HCT116 (cell line): Measurements from ENCODE around the gene RELB. TPM values are rescaled to one million over a fixed set of nuclear protein-coding genes. Genes with fewer than 3 reads are reported as not detected.

ENCODE experiments used
- ATAC-seq: fragments of 200-7000 bp; cut with Tn5 transposase; 2 replicates; pipeline ENCODE4 v1.9.1; 2020; ENCODE audit warnings: mild to moderate bottlenecking, moderate library complexity
- BruUV-seq: library from RNA; stranded (reverse); fragments of 400-500 nt; replicated peaks from 2 replicates; lab custom pipeline; 2021; lab: Mats Ljungman, UMichigan
- CTCF ChIA-PET: fragments of 300-600 bp; sonication (Branson Sonifier 250); formaldehyde crosslinking; loops from one replicate; lab custom pipeline; 2021; ENCODE audit warnings: antibody characterized with exemption; lab: Charles Lee
- POLR2A ChIA-PET: fragments of 300-600, 350-600 bp; sonication (Branson Sonifier 250); formaldehyde crosslinking; loops from one replicate; lab custom pipeline; 2021; ENCODE audit warnings: antibody characterized with exemption; lab: Charles Lee
- RAD21 ChIA-PET, 2 experiments: fragments of 300-600 bp; sonication (Branson Sonifier 250); formaldehyde crosslinking; loops; one replicate each; lab custom pipeline; 2023; ENCODE audit warnings: low total read pairs in 2 of 2; ENCODE audit not compliant: uncharacterized antibody in 2 of 2, unreplicated experiment in 2 of 2, low non-redundant PET in 1 of 2; lab: Charles Lee
- DNase-seq: peaks from one replicate; pipeline ENCODE4 v3.0.0-alpha.2; 2010; ENCODE audit warnings: low read depth, low spot score
- H2AFZ ChIP-seq: fragments of 200-600 bp; shearing (Covaris generic), sonication (generic); 2 replicates; pipeline ENCODE4 v1.6.1; 2017; ENCODE audit warnings: low read depth, mixed run types, mixed read lengths, antibody characterized with exemption, low read length; ENCODE audit not compliant: poor library complexity, severe bottlenecking
- H3K27ac ChIP-seq: 2 replicates; pipeline ENCODE4 v1.5.1; 2012; ENCODE audit warnings: low read depth, low read length
- H3K27me3 ChIP-seq: fragments of 200-600 bp; sonication (generic); 2 replicates; pipeline ENCODE4 v1.6.1; 2016; ENCODE audit warnings: mixed run types, low read length, mixed read lengths; ENCODE audit not compliant: insufficient read depth
- H3K36me3 ChIP-seq, 2 experiments: fragments of 200-500 bp in 1 of 2; fragments of 200-600 bp in 1 of 2; sonication (Bioruptor generic) in 1 of 2; sonication (generic) in 1 of 2; 2 replicates each; pipeline versions ENCODE4 v1.5.1 to v1.6.1; 2014 to 2016; ENCODE audit warnings: low read length in 2 of 2, inconsistent platforms in 1 of 2, mixed read lengths in 1 of 2, mixed run types in 1 of 2; ENCODE audit not compliant: insufficient read depth in 2 of 2, control insufficient read depth in 1 of 2
- H3K4me1 ChIP-seq, 2 experiments: fragments of 200-600 bp in 1 of 2; sonication (generic) in 1 of 2; 2 replicates each; pipeline versions ENCODE4 v1.5.1 to v1.6.1; 2012 to 2017; ENCODE audit warnings: low read length in 2 of 2, inconsistent platforms in 1 of 2, mild to moderate bottlenecking in 1 of 2, mixed read lengths in 1 of 2, mixed run types in 1 of 2, moderate library complexity in 1 of 2; ENCODE audit not compliant: insufficient read depth in 2 of 2, control insufficient read depth in 1 of 2
- H3K4me2 ChIP-seq: fragments of 200-600 bp; sonication (generic); 2 replicates; pipeline ENCODE4 v1.6.1; 2017; ENCODE audit warnings: mixed run types, low read length, mixed read lengths
- H3K4me3 ChIP-seq, 2 experiments: fragments of 200-600 bp in 1 of 2; sonication (generic) in 1 of 2; replicated peaks in 1 of 2; 2 replicates each; pipeline ENCODE4 v1.5.1; 2011 to 2016; ENCODE audit warnings: low read length in 2 of 2, control low read depth in 1 of 2, low read depth in 1 of 2, mild to moderate bottlenecking in 1 of 2, mixed read lengths in 1 of 2, mixed run types in 1 of 2
- H3K79me2 ChIP-seq: fragments of 200-600 bp; sonication (generic); 2 replicates; pipeline ENCODE4 v1.6.1; 2017; ENCODE audit warnings: mild to moderate bottlenecking, mixed run types, low read length, moderate library complexity, mixed read lengths; ENCODE audit not compliant: insufficient read depth
- H3K9ac ChIP-seq: fragments of 200-600 bp; sonication (generic); 2 replicates; pipeline ENCODE4 v1.6.1; 2016; ENCODE audit warnings: low read length, mixed read lengths
- H3K9me2 ChIP-seq: fragments of 200-600 bp; sonication (generic), shearing (Covaris generic); 2 replicates; pipeline ENCODE4 v1.6.1; 2017; ENCODE audit warnings: mixed run types, mild to moderate bottlenecking, moderate library complexity; ENCODE audit not compliant: insufficient read depth
- H3K9me3 ChIP-seq, 2 experiments: fragments of 200-500 bp in 1 of 2; fragments of 200-600 bp in 1 of 2; sonication (Bioruptor generic) in 1 of 2; sonication (generic) in 1 of 2; 2 replicates each; pipeline ENCODE4 v1.6.1; 2014 to 2017; ENCODE audit warnings: low read length in 2 of 2, mixed read lengths in 2 of 2, inconsistent platforms in 1 of 2, low read depth in 1 of 2, mild to moderate bottlenecking in 1 of 2, mixed run types in 1 of 2, moderate library complexity in 1 of 2; ENCODE audit not compliant: control insufficient read depth in 1 of 2, insufficient read depth in 1 of 2
- H4K20me1 ChIP-seq: fragments of 200-600 bp; sonication (generic), shearing (Covaris generic); 2 replicates; pipeline ENCODE4 v1.6.1; 2017; ENCODE audit warnings: mixed run types, mild to moderate bottlenecking, moderate library complexity; ENCODE audit not compliant: insufficient read depth
- CTCF ChIP-seq, 3 experiments: fragments of 200-600 bp in 1 of 3; sonication (generic) in 1 of 3; IDR thresholded peaks in 2 of 3; conservative IDR thresholded peaks in 1 of 3; 2 replicates each; pipeline ENCODE4 v1.5.1; 2012 to 2017; ENCODE audit warnings: low read depth in 2 of 3, low read length in 2 of 3, antibody characterized with exemption in 1 of 3, borderline replicate concordance in 1 of 3, control low read depth in 1 of 3, mild to moderate bottlenecking in 1 of 3, mixed read lengths in 1 of 3, mixed run types in 1 of 3, moderate library complexity in 1 of 3; ENCODE audit not compliant: insufficient read depth in 1 of 3
- EGR1 ChIP-seq: IDR thresholded peaks from 2 replicates; pipeline ENCODE4 v1.6.1; 2012; ENCODE audit warnings: low read depth
- ELF1 ChIP-seq: IDR thresholded peaks from 2 replicates; pipeline ENCODE4 v1.6.1; 2012; ENCODE audit warnings: low read depth, borderline replicate concordance
- EZH2 ChIP-seq: fragments of 200-600 bp; sonication (generic); IDR thresholded peaks from 2 replicates; pipeline ENCODE4 v1.6.1; 2017; ENCODE audit warnings: antibody characterized with exemption, mixed run types
- EZH2phosphoT487 ChIP-seq: fragments of 200-600 bp; IDR thresholded peaks from 2 replicates; pipeline ENCODE4 v1.6.1; 2018; ENCODE audit warnings: antibody characterized with exemption, borderline replicate concordance
- FOSL1 ChIP-seq: IDR thresholded peaks from 2 replicates; pipeline ENCODE4 v1.6.1; 2012; ENCODE audit warnings: low read depth
- JUND ChIP-seq: IDR thresholded peaks from 2 replicates; pipeline ENCODE4 v1.6.1; 2012
- POLR2A ChIP-seq: IDR thresholded peaks from 2 replicates; pipeline ENCODE4 v1.7.0; 2011; ENCODE audit warnings: borderline replicate concordance; ENCODE audit not compliant: insufficient read depth, insufficient read length; ENCODE audit errors: extremely low read depth
- RAD21 ChIP-seq: IDR thresholded peaks from 2 replicates; pipeline ENCODE4 v1.6.1; 2012; ENCODE audit warnings: low read depth, mild to moderate bottlenecking
- REST ChIP-seq: IDR thresholded peaks from 2 replicates; pipeline ENCODE4 v1.6.1; 2012; ENCODE audit warnings: low read depth
- SIN3A ChIP-seq: IDR thresholded peaks from 2 replicates; pipeline ENCODE4 v1.6.1; 2012; ENCODE audit warnings: low read depth
- ZBTB33 ChIP-seq: IDR thresholded peaks from 2 replicates; pipeline ENCODE4 v1.6.1; 2011; ENCODE audit warnings: mild to moderate bottlenecking, low read length, moderate library complexity; ENCODE audit not compliant: insufficient replicate concordance; ENCODE audit errors: extremely low read depth
- ZNF274 ChIP-seq: fragments of 200-500 bp; sonication (Bioruptor generic); IDR thresholded peaks from 2 replicates; pipeline ENCODE4 v1.6.1; 2014; ENCODE audit warnings: mild to moderate bottlenecking, low read depth, low read length, inconsistent platforms
- intact Hi-C: fragments of 100-400 bp; cut with micrococcal nuclease; formaldehyde crosslinking; loops from 2 replicates; pipeline ENCODE4 v1.10.0; 2022
- total RNA-seq: library from RNA; stranded (reverse); gene quantifications from one replicate; pipeline ENCODE4 v1.2.1, GENCODE V29; 2021; ENCODE audit not compliant: unreplicated experiment
- TF ChIP-seq, protein P1 (sequence below): IDR thresholded peaks from 2 replicates; pipeline ENCODE4 v1.6.1; 2012

RELB gene
- total RNA-seq, 1 experiment from 2014 or later, result 12.9 TPM

DNA sequence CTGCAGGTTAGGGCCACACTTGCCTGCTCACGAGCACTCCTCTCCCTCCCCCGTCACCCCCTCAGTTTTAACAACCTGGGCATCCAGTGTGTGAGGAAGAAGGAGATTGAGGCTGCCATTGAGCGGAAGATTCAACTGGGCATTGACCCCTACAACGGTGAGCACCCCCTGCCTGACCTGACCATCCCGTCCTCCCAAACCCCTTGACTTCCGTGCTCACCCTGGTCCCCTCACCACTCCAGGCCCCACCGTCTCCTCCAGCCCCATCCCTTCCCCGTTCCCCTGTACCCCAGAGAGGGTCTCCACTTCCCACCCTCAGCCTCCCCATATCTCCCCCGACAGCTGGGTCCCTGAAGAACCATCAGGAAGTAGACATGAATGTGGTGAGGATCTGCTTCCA lies 24.0 kb downstream of the RELB start:
- no peaks in the 10 kb centered on the region for H3K79me2 ChIP-seq
- H3K36me3 ChIP-seq, result no peaks in the 10 kb centered on the region
- no peak overlapping the region for H3K9ac ChIP-seq
- CTCF ChIA-PET, result no interaction called here
- no TSS peak for BruUV-seq
- no peak for ATAC-seq
- no peak for DNase-seq
- H3K4me3 ChIP-seq, result no peak overlapping the region
- no peaks in the 10 kb centered on the region for H3K27me3 ChIP-seq
- H3K4me1 ChIP-seq, result no peaks in the 10 kb centered on the region
- H4K20me1 ChIP-seq, result no peaks in the 10 kb centered on the region
- TF ChIP-seq JUND, result no peak
- no peak for TF ChIP-seq ELF1
- no peak for TF ChIP-seq ZBTB33
- no peak for TF ChIP-seq REST
- TF ChIP-seq EZH2, result no peak
- TF ChIP-seq, protein P1, sequence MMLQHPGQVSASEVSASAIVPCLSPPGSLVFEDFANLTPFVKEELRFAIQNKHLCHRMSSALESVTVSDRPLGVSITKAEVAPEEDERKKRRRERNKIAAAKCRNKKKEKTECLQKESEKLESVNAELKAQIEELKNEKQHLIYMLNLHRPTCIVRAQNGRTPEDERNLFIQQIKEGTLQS, result no peak
- no peak for TF ChIP-seq ZNF274
- TF ChIP-seq SIN3A, result no peak
- TF ChIP-seq EGR1, result no peak
- no peak for TF ChIP-seq RAD21
- no peak for TF ChIP-seq POLR2A
- TF ChIP-seq EZH2phosphoT487, result no peak
- no peak for TF ChIP-seq FOSL1
- TF ChIP-seq CTCF (IDR thresholded peaks at IDR 0.05 in 2 of 3, conservative IDR thresholded peaks at IDR 0.05 in 1 of 3; ENCODE audit: borderline replicate concordance in 1 of 3, insufficient read depth in 1 of 3, low read depth in 2 of 3, low read length in 2 of 3), result no peak
- TF ChIP-seq, all 23 proteins: peak for 0
- ChIA-PET RAD21 (no interaction called here), POLR2A (no interaction called here)
- Histone ChIP-seq H3K9me2 (no peaks in the 10 kb centered on the region), H2AFZ (no peak overlapping the region), H3K4me2 (no peak overlapping the region), H3K9me3 (no peaks in the 10 kb centered on the region), H3K27ac (no peak overlapping the region)
- intact Hi-C loops, result no loop called here
